Fibroblast of the aortic adventitia (primary cell): ENCODE results near the gene SORBS1. TPM values are rescaled to one million over a fixed set of nuclear protein-coding genes. Genes with fewer than 3 reads are reported as not detected.

ENCODE experiments used
- DNase-seq: peaks from one replicate; pipeline ENCODE4 v3.0.0-alpha.2; 2010; ENCODE audit warnings: low read depth
- H3K4me3 ChIP-seq: 2 replicates; pipeline ENCODE4 v1.5.1; 2011; ENCODE audit warnings: low read depth, mild to moderate bottlenecking, control low read depth, low read length, moderate library complexity
- total RNA-seq: library from RNA; depleted of rRNA; stranded (reverse); fragments of >200 nt; gene quantifications from 2 replicates; pipeline ENCODE4 v1.2.3, GENCODE V29; 2012; ENCODE audit warnings: low replicate concordance
- TF ChIP-seq, protein P1 (sequence below): IDR thresholded peaks from 2 replicates; pipeline ENCODE4 v1.5.1; 2011; ENCODE audit warnings: mild to moderate bottlenecking, low read length, control low read depth, inconsistent platforms; ENCODE audit not compliant: insufficient read depth

SORBS1 gene
- total RNA-seq, 1 donor: 0.36 TPM

DNA sequence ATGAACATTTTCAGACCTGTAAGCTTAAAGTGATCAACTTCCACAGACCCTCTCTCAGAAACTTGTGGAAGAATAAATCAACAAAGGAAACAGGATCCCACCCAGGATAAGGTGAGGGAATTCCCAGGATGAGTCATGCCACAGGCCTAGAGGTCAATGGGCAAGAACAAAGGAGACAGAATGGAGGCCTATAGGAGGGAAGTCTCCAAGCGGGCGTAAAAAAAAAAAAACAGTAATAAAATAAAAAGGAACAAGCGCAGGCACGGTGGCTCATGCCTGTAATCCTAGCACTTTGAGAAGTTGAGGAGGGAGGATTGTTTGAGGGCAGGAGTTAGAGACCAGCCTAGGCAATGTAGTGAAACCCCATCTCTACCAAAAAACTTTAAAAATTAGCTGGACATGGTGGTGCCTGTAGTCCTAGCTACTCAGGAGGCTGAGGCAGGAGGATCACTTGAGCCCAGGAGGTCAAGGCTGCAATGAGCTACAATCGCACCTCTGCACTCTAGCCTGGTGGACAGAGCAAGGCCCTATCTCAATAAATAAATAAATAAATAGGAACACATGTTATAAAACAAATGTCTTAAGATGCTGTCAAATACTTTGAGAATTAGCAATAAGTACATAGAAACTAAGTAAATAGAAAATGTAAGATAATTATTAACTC is 8.4 kb downstream of the SORBS1 start:
- no peak overlapping the region for H3K4me3 ChIP-seq
- TF ChIP-seq, protein P1, sequence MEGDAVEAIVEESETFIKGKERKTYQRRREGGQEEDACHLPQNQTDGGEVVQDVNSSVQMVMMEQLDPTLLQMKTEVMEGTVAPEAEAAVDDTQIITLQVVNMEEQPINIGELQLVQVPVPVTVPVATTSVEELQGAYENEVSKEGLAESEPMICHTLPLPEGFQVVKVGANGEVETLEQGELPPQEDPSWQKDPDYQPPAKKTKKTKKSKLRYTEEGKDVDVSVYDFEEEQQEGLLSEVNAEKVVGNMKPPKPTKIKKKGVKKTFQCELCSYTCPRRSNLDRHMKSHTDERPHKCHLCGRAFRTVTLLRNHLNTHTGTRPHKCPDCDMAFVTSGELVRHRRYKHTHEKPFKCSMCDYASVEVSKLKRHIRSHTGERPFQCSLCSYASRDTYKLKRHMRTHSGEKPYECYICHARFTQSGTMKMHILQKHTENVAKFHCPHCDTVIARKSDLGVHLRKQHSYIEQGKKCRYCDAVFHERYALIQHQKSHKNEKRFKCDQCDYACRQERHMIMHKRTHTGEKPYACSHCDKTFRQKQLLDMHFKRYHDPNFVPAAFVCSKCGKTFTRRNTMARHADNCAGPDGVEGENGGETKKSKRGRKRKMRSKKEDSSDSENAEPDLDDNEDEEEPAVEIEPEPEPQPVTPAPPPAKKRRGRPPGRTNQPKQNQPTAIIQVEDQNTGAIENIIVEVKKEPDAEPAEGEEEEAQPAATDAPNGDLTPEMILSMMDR: no peak
- DNase-seq: no peak

DNA sequence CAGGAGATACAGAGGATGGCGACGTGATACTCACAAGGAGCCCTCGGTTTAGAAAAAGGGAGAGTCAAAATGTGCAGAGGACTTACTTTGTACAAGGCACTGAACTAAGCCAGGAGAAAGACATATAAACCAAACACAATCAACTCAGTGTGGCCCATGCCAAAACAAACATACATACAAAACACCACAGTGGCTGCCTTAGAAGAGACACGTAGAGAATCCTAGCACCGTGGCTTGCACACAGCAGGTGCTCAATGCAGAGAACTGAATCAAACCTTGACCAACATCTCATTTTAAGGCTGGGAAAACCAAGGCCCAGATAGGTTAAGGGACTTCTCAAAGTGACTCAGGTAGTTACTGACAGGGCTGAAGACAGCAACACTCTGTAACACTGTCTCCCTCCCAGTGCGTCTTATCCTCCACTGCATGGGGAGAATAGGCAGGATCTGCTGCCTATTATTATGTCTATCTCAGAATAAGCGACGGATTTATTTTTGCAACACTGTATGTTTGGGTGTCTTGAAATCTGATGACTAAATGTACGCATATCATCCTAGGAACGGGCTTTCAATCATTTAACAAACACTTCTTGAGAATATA is 11.0 kb downstream of the SORBS1 start:
- DNase-seq: no peak
- TF ChIP-seq, protein P1: no peak
- no peak overlapping the region for H3K4me3 ChIP-seq

DNA sequence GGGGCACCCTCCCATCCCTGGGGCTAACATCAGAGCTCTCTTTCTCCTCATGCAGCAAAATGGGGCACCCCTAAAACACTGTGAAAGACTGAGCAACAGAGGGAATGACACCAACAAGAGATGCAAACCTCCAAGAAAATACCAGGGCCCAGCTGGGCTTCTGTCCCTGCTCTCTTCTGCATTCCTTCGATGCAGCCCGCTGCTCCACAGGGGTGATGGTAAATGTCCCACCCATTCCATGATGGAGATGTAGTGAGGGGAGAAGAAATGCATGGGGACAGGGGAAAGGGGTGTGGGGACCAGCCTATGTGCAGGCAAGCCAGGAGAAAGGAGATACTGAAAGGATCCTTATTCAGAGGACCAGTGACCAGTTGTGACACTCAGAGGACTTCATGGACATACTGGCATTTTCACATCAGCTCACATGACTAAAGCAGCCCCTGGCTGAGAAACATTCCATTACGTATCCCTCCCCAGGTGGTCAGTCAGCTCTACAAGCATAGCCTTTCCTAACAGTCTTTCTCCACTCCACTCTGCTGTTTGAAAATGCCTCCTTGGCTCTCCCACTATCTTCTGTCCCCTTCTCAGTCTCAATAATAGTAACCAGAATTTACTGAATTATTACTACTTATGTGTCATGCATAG is 13.3 kb downstream of the SORBS1 start:
- H3K4me3 ChIP-seq: no peak overlapping the region
- TF ChIP-seq, protein P1: no peak
- no peak for DNase-seq

DNA sequence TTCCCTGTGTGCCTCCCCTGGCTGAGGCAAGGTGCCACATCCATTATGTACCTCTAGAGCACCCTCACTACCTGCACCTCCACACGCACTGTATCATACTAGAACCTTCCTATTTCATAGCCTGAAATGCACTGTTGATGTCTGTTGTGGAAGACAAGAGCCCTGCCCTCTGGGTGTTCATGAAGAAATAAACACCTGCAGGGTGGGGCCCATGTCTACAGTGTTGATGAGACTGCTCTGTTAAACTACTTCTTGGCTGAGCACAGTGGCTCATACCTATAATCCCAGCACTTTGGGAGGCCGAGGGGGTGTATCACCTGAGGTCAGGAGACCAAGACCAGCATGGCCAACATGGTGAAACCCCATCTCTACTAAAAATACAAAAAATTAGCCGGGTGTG is 14.0 kb downstream of the SORBS1 start:
- TF ChIP-seq, protein P1: no peak
- DNase-seq: no peak

DNA sequence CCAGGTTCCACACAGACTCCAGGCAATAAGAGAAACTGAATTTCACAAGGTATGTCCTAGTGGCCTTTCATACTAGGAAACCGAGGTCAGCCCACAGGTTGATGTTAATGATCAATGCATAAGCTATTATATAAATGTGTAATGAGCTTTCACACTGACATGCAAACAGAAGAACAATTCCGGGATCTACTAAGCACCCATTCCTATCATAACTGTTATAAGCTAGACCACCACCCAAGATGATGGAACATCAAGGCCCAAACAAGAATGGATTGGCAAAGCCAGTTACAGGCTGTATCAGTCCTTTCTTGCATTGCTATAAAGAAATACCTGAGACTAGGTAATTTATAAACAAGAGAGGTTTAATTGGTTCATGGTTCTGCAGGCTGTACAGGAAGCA is 15.2 kb downstream of the SORBS1 start:
- no peak overlapping the region for H3K4me3 ChIP-seq
- TF ChIP-seq, protein P1: no peak
- no peak for DNase-seq

More for the DNA sequence above, 14.0 kb downstream of the SORBS1 start:
- no peak overlapping the region for H3K4me3 ChIP-seq

DNA sequence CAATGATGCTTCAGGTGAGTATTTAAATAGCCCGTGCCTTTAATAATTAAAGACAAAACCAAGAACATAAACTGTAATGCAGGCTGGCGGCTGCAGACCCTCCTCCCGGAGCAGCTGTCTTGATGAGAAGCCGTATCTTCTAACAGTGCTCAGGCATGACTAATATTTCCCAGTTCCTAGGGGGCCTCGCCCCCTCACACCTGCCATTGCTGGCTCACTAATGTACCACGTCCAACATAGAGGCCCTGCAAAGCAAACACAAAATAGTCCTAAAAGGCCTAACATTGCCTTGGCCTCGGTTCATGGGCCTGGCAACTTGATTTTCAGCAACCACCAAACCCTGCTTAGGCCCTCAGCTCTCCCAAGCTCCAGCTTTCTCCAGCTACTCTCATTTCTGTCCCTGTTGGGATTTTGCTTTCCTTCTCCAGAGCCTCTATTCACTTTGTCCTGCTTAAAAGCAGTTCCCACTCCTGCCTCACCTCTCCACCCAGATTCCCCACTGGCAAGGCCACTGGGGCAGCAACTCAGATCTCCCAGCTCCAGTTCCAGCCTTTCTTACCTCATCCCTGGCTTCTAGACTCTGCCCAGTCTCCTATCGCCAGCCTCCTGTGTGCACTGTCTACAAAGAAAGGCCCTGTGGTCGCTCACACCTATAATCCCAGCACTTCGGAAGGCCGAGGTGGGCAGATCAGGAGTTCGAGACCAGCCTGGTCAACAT is 16.2 kb downstream of the SORBS1 start:
- TF ChIP-seq, protein P1: no peak
- no peak overlapping the region for H3K4me3 ChIP-seq
- no peak for DNase-seq
